Prostate gland (tissue), 2 donors: ENCODE measurements around the gene ITGB8. TPM values are rescaled to one million over a fixed set of nuclear protein-coding genes. Genes with fewer than 3 reads are reported as not detected.
A peak's percentile ranks its signal among the peaks of the same experiment; 100 is the strongest.

Experiments
- DNase-seq: peaks from one replicate; pipeline ENCODE4 v3.0.0-alpha.2; 2019; ENCODE audit warnings: low spot score
- H3K27ac ChIP-seq, 2 donors: fragments of 200-600 bp; sonication (generic); 2 replicates each; pipeline ENCODE4 v1.5.1; 2017 to 2019
- H3K27me3 ChIP-seq: fragments of 200-600 bp; sonication (generic); replicated peaks from 2 replicates; pipeline ENCODE4 v1.5.1; 2019; ENCODE audit not compliant: insufficient read depth
- H3K36me3 ChIP-seq, 2 donors: fragments of 200-600 bp; sonication (generic); 1 replicate in 1 of 2; 2 replicates in 1 of 2; pipeline versions ENCODE4 v1.5.1 to v1.8.1; 2017 to 2019
- H3K4me1 ChIP-seq: fragments of 200-600 bp; sonication (generic); replicated peaks from 2 replicates; pipeline ENCODE4 v1.5.1; 2019
- H3K4me3 ChIP-seq, 2 donors: fragments of 200-600 bp; sonication (generic); 2 replicates each; pipeline ENCODE4 v1.5.1; 2017 to 2019
- H3K9me3 ChIP-seq: fragments of 200-600 bp; sonication (generic); 2 replicates; pipeline ENCODE4 v1.5.1; 2017
- CTCF ChIP-seq, 4 experiments: fragments of 200-600 bp in 2 of 4; fragments of 450-650 bp in 2 of 4; sonication (generic) in 2 of 4; IDR thresholded peaks; 1 replicate in 3 of 4; 2 replicates in 1 of 4; pipeline ENCODE4 v1.5.1; 2016 to 2019; ENCODE audit warnings: antibody characterized with exemption in 4 of 4, mild to moderate bottlenecking in 2 of 4, moderate library complexity in 2 of 4
- POLR2A ChIP-seq: fragments of 450-650 bp; IDR thresholded peaks from one replicate; pipeline ENCODE4 v1.6.1; 2016; ENCODE audit warnings: antibody characterized with exemption, mild to moderate bottlenecking
- POLR2AphosphoS5 ChIP-seq: sonication (generic); formaldehyde crosslinking; IDR thresholded peaks from one replicate; pipeline ENCODE4 v1.6.1; 2017; ENCODE audit warnings: antibody characterized with exemption
- WGBS: methylation state at CpG from one replicate; pipeline ENCODE4 v1.1.5; 2018; 5-methylcytosine and 5-hydroxymethylcytosine counted together
- intact Hi-C: fragments of 100-400 bp; cut with DNase I; formaldehyde crosslinking; loops from one replicate; pipeline ENCODE4 v1.14.2; 2022
- total RNA-seq, 2 donors: library from RNA; depleted of rRNA; stranded (reverse); fragments of >200 nt; gene quantifications; one replicate each; pipeline ENCODE4 v1.1.0, GENCODE V29; 2016

Gene ITGB8
- total RNA-seq, 2 donors from 2014 or later, result 50.3 to 99.5 TPM

- intact Hi-C loops, result no loop called here
- 8% methylated on average over 4 of the region's 4 CpGs for WGBS
These were observed 19.8 kb downstream of the ITGB8 start for GRCh38 chr7:20350518-20350951.

GRCh38 chr7:20350996-20351692 is 20.4 kb downstream of the ITGB8 start:
- intact Hi-C loops, result no loop called here
- H3K27ac ChIP-seq, result peak overlapping the region; percentile 64 to 74
- H3K9me3 ChIP-seq, result no peaks in the 10 kb centered on the region
- no peak for DNase-seq
- TF ChIP-seq POLR2A, result no peak
- no peak for TF ChIP-seq CTCF (IDR thresholded peaks at IDR 0.05)
- TF ChIP-seq POLR2AphosphoS5, result no peak
- no peak overlapping the region for H3K4me3 ChIP-seq
- no peaks in the 10 kb centered on the region for H3K36me3 ChIP-seq
- no peaks in the 10 kb centered on the region for H3K27me3 ChIP-seq
- H3K4me1 ChIP-seq, result peaks cover 3% of the 10 kb centered on the region
- WGBS, result 46% methylated on average over 1 of the region's 1 CpG

More at GRCh38 chr7:20350518-20350951, 19.8 kb downstream of the ITGB8 start:
- Histone ChIP-seq H3K36me3 (no peaks in the 10 kb centered on the region), H3K4me3 (no peak overlapping the region), H3K27me3 (no peaks in the 10 kb centered on the region), H3K4me1 (peaks cover 3% of the 10 kb centered on the region), H3K9me3 (no peaks in the 10 kb centered on the region), H3K27ac (peak overlapping the region; percentile 64 to 74)
- TF ChIP-seq POLR2A (no peak), POLR2AphosphoS5 (peak; percentile 64), CTCF (IDR thresholded peaks at IDR 0.05) (no peak)
- peak; percentile 24 for DNase-seq

GRCh38 chr7:20351901-20352300 is 21.2 kb downstream of the ITGB8 start:
- no peaks in the 10 kb centered on the region for H3K36me3 ChIP-seq
- H3K4me1 ChIP-seq, result peaks cover 3% of the 10 kb centered on the region
- no peaks in the 10 kb centered on the region for H3K27me3 ChIP-seq
- 8% methylated on average over 1 of the region's 1 CpG for WGBS
- H3K27ac ChIP-seq, result peak overlapping the region; percentile 64 to 74
- TF ChIP-seq POLR2AphosphoS5, result peak; percentile 80
- TF ChIP-seq POLR2A, result no peak
- DNase-seq, result no peak
- no peak overlapping the region for H3K4me3 ChIP-seq
- intact Hi-C loops, result no loop called here
- H3K9me3 ChIP-seq, result no peaks in the 10 kb centered on the region

GRCh38 chr7:20352573-20353306 is 22.0 kb downstream of the ITGB8 start:
- Histone ChIP-seq H3K4me3 (no peak overlapping the region), H3K27ac (peak overlapping the region; percentile 57 to 74), H3K4me1 (peaks cover 3% of the 10 kb centered on the region), H3K27me3 (no peaks in the 10 kb centered on the region), H3K36me3 (no peaks in the 10 kb centered on the region), H3K9me3 (no peaks in the 10 kb centered on the region)
- WGBS, result 43% methylated on average over 4 of the region's 4 CpGs
- intact Hi-C loops, result no loop called here
- DNase-seq, result peak; percentile 68
- TF ChIP-seq POLR2AphosphoS5 (peak; percentile 87), POLR2A (no peak)

- DNase-seq, result no peak
- no peak for TF ChIP-seq POLR2AphosphoS5
- no peak for TF ChIP-seq CTCF (IDR thresholded peaks at IDR 0.05)
- no peak for TF ChIP-seq POLR2A
- WGBS, result 83% methylated on average over 8 of the region's 9 CpGs
- peak overlapping the region; percentile 0 to 11 for H3K27ac ChIP-seq
- peaks cover 3% of the 10 kb centered on the region for H3K4me1 ChIP-seq
- intact Hi-C loops, result no loop called here
- no peaks in the 10 kb centered on the region for H3K36me3 ChIP-seq
- H3K4me3 ChIP-seq, result no peak overlapping the region
- H3K27me3 ChIP-seq, result no peaks in the 10 kb centered on the region
- H3K9me3 ChIP-seq, result no peaks in the 10 kb centered on the region
These were observed 24.2 kb downstream of the ITGB8 start for GRCh38 chr7:20354610-20355528.
